ENCODE data around the gene RAB9A.
"Not testable (repeated sequence)": the region's sequence is repeated elsewhere in the genome, so short reads cannot be mapped to it uniquely, and the experiment has no call there.

DNA sequence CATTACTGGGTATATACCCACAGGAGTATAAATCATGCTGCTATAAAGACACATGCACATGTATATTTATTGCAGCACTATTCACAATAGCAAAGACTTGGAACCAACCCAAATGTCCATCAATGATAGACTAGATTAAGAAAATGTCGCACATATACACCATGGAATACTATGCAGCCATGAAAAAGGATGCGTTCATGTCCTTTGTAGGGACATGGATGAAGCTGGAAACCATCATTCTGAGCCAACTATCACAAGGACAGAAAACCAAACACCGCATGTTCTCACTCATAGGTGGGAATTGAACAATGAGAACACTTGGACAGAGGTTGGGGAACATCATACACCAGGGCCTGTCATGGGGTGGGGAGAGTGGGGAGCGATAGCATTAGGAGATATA is 9.2 kb upstream of the RAB9A start:
- TF ChIP-seq NONO (IDR thresholded peaks at IDR 0.05; ENCODE audit: low read depth in 2 of 2, low read length in 1 of 2); CBX2 (IDR thresholded peaks at IDR 0.05; ENCODE audit: insufficient read depth, low read length, poor library complexity, severe bottlenecking); JUND (IDR thresholded peaks at IDR 0.05; ENCODE audit: borderline replicate concordance, low read depth, low read length); JUND (tag; IDR thresholded peaks at IDR 0.05; ENCODE audit: borderline replicate concordance, low read depth, low read length); NFYB (IDR thresholded peaks at IDR 0.05; ENCODE audit: extremely low read depth, insufficient read length); YY1 (IDR thresholded peaks at IDR 0.05; ENCODE audit: borderline replicate concordance in 1 of 3, control insufficient read depth in 1 of 3, extremely low read depth in 1 of 3, insufficient read depth in 3 of 3, insufficient read length in 1 of 3, insufficient replicate concordance in 2 of 3, low read depth in 1 of 3, low read length in 2 of 3); CBFB (CRISPR knock-in tag; IDR thresholded peaks at IDR 0.05); IFI16 (CRISPR knock-in tag; IDR thresholded peaks at IDR 0.05); ZNF184 (CRISPR knock-in tag; IDR thresholded peaks at IDR 0.05); KLF13 (tag; IDR thresholded peaks at IDR 0.05; ENCODE audit: borderline replicate concordance, low read depth); MCM3 (IDR thresholded peaks at IDR 0.05): not testable (repeated sequence)
- TF ChIP-seq, protein P1, sequence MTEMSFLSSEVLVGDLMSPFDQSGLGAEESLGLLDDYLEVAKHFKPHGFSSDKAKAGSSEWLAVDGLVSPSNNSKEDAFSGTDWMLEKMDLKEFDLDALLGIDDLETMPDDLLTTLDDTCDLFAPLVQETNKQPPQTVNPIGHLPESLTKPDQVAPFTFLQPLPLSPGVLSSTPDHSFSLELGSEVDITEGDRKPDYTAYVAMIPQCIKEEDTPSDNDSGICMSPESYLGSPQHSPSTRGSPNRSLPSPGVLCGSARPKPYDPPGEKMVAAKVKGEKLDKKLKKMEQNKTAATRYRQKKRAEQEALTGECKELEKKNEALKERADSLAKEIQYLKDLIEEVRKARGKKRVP (CRISPR knock-in tag; IDR thresholded peaks at IDR 0.05), result not testable (repeated sequence)
- TF ChIP-seq, protein P2, sequence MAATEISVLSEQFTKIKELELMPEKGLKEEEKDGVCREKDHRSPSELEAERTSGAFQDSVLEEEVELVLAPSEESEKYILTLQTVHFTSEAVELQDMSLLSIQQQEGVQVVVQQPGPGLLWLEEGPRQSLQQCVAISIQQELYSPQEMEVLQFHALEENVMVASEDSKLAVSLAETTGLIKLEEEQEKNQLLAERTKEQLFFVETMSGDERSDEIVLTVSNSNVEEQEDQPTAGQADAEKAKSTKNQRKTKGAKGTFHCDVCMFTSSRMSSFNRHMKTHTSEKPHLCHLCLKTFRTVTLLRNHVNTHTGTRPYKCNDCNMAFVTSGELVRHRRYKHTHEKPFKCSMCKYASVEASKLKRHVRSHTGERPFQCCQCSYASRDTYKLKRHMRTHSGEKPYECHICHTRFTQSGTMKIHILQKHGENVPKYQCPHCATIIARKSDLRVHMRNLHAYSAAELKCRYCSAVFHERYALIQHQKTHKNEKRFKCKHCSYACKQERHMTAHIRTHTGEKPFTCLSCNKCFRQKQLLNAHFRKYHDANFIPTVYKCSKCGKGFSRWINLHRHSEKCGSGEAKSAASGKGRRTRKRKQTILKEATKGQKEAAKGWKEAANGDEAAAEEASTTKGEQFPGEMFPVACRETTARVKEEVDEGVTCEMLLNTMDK (IDR thresholded peaks at IDR 0.05; ENCODE audit: borderline replicate concordance, insufficient read depth, low read depth, low read length, poor library complexity, severe bottlenecking), result not testable (repeated sequence)
